ENCODE data around the gene RGR.

The RGR gene

GRCh38 chr10:84202349-84202748 lies 42.5 kb upstream of the RGR start:
- TF ChIP-seq TAF1 (IDR thresholded peaks at IDR 0.05; ENCODE audit: borderline replicate concordance, insufficient read depth, low read length) (no peak), FOXP2 (optimal IDR thresholded peaks at IDR 0.05; ENCODE audit: borderline replicate concordance, extremely low read depth, extremely low read length, insufficient read depth) (no peak), POLR2AphosphoS5 (IDR thresholded peaks at IDR 0.05; ENCODE audit: low read depth, low read length) (no peak), SIN3A (IDR thresholded peaks at IDR 0.05; ENCODE audit: borderline replicate concordance, insufficient read depth, low read length) (no peak), REST (IDR thresholded peaks at IDR 0.05; ENCODE audit: insufficient read depth in 1 of 2, low read depth in 2 of 2, low read length in 2 of 2) (no peak)

- TF ChIP-seq FOXP2 (optimal IDR thresholded peaks at IDR 0.05; ENCODE audit: borderline replicate concordance, extremely low read depth, extremely low read length, insufficient read depth): no peak
- no peak for TF ChIP-seq TAF1 (IDR thresholded peaks at IDR 0.05; ENCODE audit: borderline replicate concordance, insufficient read depth, low read length)
- no peak for TF ChIP-seq SIN3A (IDR thresholded peaks at IDR 0.05; ENCODE audit: borderline replicate concordance, insufficient read depth, low read length)
- TF ChIP-seq REST (IDR thresholded peaks at IDR 0.05; ENCODE audit: insufficient read depth in 1 of 2, low read depth in 2 of 2, low read length in 2 of 2): no peak
- no peak for TF ChIP-seq POLR2AphosphoS5 (IDR thresholded peaks at IDR 0.05; ENCODE audit: low read depth, low read length)
These were observed 40.7 kb upstream of the RGR start for GRCh38 chr10:84204122-84204521.

GRCh38 chr10:84204610-84205009 lies 40.2 kb upstream of the RGR start:
- TF ChIP-seq TAF1 (IDR thresholded peaks at IDR 0.05; ENCODE audit: borderline replicate concordance, insufficient read depth, low read length) (no peak), SIN3A (IDR thresholded peaks at IDR 0.05; ENCODE audit: borderline replicate concordance, insufficient read depth, low read length) (no peak), POLR2AphosphoS5 (IDR thresholded peaks at IDR 0.05; ENCODE audit: low read depth, low read length) (no peak), FOXP2 (optimal IDR thresholded peaks at IDR 0.05; ENCODE audit: borderline replicate concordance, extremely low read depth, extremely low read length, insufficient read depth) (no peak), REST (IDR thresholded peaks at IDR 0.05; ENCODE audit: insufficient read depth in 1 of 2, low read depth in 2 of 2, low read length in 2 of 2) (no peak)

- TF ChIP-seq POLR2AphosphoS5 (IDR thresholded peaks at IDR 0.05; ENCODE audit: low read depth, low read length) (no peak), TAF1 (IDR thresholded peaks at IDR 0.05; ENCODE audit: borderline replicate concordance, insufficient read depth, low read length) (no peak), FOXP2 (optimal IDR thresholded peaks at IDR 0.05; ENCODE audit: borderline replicate concordance, extremely low read depth, extremely low read length, insufficient read depth) (no peak), SIN3A (IDR thresholded peaks at IDR 0.05; ENCODE audit: borderline replicate concordance, insufficient read depth, low read length) (no peak), REST (IDR thresholded peaks at IDR 0.05; ENCODE audit: insufficient read depth in 1 of 2, low read depth in 2 of 2, low read length in 2 of 2) (no peak)
These were observed 39.6 kb upstream of the RGR start for GRCh38 chr10:84205049-84205852.

Data from PFSK-1 (cell line).